Ascending aorta (tissue), 2 donors: ENCODE results near the gene AHCTF1. TPM values are rescaled to one million over a fixed set of nuclear protein-coding genes. Genes with fewer than 3 reads are reported as not detected.
"Not testable (repeated sequence)": the region's sequence is repeated elsewhere in the genome, so short reads cannot be mapped to it uniquely, and the experiment has no call there.

Experiments
- DNase-seq, 2 donors: peaks; one replicate each; pipeline ENCODE4 v3.0.0-alpha.2; 2019; ENCODE audit warnings: low spot score in 2 of 2
- H3K27ac ChIP-seq, 2 donors: fragments of 200-600 bp; sonication (generic); one replicate each; pipeline ENCODE4 v1.5.1; 2016 to 2017; ENCODE audit warnings: mild to moderate bottlenecking in 1 of 2
- H3K27me3 ChIP-seq: fragments of 200-600 bp; sonication (generic); one replicate; pipeline ENCODE4 v1.5.1; 2017
- H3K36me3 ChIP-seq, 2 donors: fragments of 200-600 bp; sonication (generic); one replicate each; pipeline ENCODE4 v1.5.1; 2016
- H3K4me1 ChIP-seq, 2 donors: fragments of 200-600 bp; sonication (generic); one replicate each; pipeline ENCODE4 v1.5.1; 2016 to 2017; ENCODE audit warnings: mild to moderate bottlenecking in 1 of 2
- H3K4me3 ChIP-seq, 2 donors: fragments of 200-600 bp; sonication (generic); one replicate each; pipeline ENCODE4 v1.5.1; 2016 to 2017; ENCODE audit warnings: mild to moderate bottlenecking in 1 of 2
- H3K9me3 ChIP-seq, 2 donors: fragments of 200-600 bp; sonication (generic); one replicate each; pipeline ENCODE4 v1.5.1; 2016
- intact Hi-C: fragments of 100-400 bp; cut with DNase I; formaldehyde crosslinking; loops from one replicate; pipeline ENCODE4 v1.15.1; 2023
- total RNA-seq: library from RNA; depleted of rRNA; stranded (reverse); fragments of >200 nt; gene quantifications from one replicate; pipeline ENCODE4 v1.1.0, GENCODE V29; 2016
- TF ChIP-seq, protein P1 (sequence below), 3 experiments: fragments of 200-600 bp in 2 of 3; fragments of 450-650 bp in 1 of 3; sonication (generic) in 2 of 3; IDR thresholded peaks; one replicate each; pipeline ENCODE4 v1.5.1; 2016 to 2019; ENCODE audit warnings: antibody characterized with exemption in 3 of 3, mild to moderate bottlenecking in 1 of 3, moderate library complexity in 1 of 3

Gene AHCTF1
- total RNA-seq, 1 donor from 2014 or later = 16.5 TPM

DNA sequence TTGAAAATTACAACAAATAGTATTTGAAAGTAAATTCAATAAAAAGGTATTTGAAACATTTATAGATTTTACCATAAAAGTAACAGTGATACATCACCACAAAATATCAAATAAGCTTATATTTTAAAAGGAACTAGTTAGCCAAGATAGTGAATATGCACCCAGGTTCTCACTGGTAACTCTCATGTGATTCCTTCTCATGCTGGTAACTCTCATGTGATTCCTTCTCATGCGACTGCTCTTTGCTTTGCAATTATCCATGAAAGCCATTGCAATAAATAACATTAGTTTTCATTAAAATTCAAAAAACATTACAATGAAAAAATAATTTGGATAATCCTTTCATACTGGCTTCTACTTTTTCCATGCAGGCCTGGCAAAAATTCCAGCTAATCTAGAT is 75.4 kb downstream of the AHCTF1 start:
- Histone ChIP-seq H3K27ac (no peak overlapping the region), H3K4me3 (no peak overlapping the region), H3K9me3 (no peaks in the 10 kb centered on the region), H3K36me3 (peaks cover 75 to 92% of the 10 kb centered on the region in 2 donors), H3K27me3 (no peaks in the 10 kb centered on the region), H3K4me1 (no peaks in the 10 kb centered on the region)
- intact Hi-C loops = no loop called here
- TF ChIP-seq, protein P1, sequence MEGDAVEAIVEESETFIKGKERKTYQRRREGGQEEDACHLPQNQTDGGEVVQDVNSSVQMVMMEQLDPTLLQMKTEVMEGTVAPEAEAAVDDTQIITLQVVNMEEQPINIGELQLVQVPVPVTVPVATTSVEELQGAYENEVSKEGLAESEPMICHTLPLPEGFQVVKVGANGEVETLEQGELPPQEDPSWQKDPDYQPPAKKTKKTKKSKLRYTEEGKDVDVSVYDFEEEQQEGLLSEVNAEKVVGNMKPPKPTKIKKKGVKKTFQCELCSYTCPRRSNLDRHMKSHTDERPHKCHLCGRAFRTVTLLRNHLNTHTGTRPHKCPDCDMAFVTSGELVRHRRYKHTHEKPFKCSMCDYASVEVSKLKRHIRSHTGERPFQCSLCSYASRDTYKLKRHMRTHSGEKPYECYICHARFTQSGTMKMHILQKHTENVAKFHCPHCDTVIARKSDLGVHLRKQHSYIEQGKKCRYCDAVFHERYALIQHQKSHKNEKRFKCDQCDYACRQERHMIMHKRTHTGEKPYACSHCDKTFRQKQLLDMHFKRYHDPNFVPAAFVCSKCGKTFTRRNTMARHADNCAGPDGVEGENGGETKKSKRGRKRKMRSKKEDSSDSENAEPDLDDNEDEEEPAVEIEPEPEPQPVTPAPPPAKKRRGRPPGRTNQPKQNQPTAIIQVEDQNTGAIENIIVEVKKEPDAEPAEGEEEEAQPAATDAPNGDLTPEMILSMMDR (IDR thresholded peaks at IDR 0.05) = no peak
- DNase-seq = no peak

DNA sequence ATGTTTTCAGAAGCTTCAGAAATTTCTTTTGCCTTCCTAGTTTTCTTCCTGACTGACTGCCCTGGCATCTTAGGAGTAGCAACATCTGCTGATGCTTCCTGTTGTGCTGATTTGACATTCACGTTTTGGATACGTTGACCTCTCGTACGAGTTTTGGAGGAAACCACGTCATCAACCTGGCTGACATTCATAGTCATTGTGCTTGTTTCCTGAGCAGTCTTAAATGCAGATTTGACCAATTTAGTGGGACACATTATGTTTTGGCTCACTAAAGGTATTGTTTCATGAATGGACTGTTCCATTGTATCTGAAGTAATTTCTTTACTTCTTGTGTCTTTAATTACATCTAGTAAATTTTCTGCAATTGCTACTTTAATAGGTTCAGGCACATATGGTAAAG is 81.1 kb downstream of the AHCTF1 start:
- intact Hi-C loops, H3K4me1 ChIP-seq, H3K9me3 ChIP-seq, H3K4me3 ChIP-seq, H3K27me3 ChIP-seq, DNase-seq, H3K27ac ChIP-seq: not testable (repeated sequence)
- H3K36me3 ChIP-seq = peaks cover 52 to 86% of the 10 kb centered on the region in 2 donors

DNA sequence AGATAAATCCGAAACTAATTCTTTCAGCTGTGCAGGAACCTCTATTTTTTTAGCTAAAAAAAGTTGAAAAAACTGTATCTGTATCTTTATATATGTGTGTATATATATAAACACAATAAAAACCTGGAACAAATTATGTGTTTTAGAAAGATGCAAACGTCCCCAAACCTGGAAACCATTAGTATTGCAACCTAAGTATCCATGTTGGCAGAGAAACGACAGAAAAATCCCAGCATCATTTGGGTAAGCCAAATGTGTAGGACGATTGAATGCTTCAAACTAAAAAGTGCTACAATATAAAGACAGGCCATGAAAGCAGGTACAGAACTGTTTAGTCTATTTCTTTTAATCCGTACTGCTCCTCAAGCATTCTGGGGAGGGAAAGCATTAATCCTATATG is 87.9 kb downstream of the AHCTF1 start:
- Histone ChIP-seq H3K4me1 (no peaks in the 10 kb centered on the region), H3K27me3 (no peaks in the 10 kb centered on the region), H3K36me3 (peaks cover 28 to 74% of the 10 kb centered on the region in 2 donors), H3K9me3 (no peaks in the 10 kb centered on the region), H3K4me3 (no peak overlapping the region), H3K27ac (no peak overlapping the region)
- intact Hi-C loops = loop anchor here (10.0 kb wide), 1 partner anchor 51 kb away; no protein-coding TSS in a partner anchor
- DNase-seq = no peak
- TF ChIP-seq, protein P1 (IDR thresholded peaks at IDR 0.05) = no peak

DNA sequence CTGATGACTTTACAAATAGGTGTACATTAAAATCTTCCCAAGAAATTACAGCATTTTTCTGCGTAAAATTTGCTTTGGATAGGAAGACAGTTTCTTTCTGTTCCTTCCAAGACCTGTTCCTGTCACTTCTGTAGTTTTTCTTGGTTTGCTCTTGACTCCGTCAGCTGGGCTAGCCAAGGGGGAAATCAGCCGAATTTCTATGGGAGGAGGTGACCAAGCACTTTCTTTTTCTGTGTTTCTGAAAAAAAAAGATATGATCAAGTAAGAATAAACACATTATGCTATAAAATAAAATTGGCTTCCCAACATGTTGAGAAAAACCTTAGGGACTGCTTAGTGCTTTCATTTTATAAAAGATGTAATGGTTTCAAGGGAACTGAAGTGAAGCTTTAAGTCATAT is 91.0 kb downstream of the AHCTF1 start:
- H3K27ac ChIP-seq, H3K4me1 ChIP-seq, H3K4me3 ChIP-seq, H3K27me3 ChIP-seq, H3K9me3 ChIP-seq, DNase-seq: not testable (repeated sequence)
- intact Hi-C loops = loop anchor here (10.0 kb wide), 1 partner anchor 54 kb away; no protein-coding TSS in a partner anchor
- H3K36me3 ChIP-seq = peaks cover 23 to 48% of the 10 kb centered on the region in 2 donors

DNA sequence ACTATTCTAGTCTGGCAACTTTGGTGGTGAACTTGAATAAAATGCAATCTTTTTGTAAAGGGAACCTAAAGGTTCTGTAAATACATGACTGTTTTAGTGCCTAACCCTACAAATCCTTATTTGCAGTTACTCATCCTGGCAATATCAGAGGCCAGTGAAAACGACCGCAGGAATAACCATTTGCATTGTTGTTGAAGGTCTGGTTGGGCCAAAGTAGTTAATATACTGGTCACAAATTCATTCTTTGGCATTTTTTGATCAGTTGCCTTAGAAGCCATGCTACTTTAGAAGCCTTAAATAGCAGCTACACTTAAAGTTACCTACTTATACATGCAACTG is 93.7 kb downstream of the AHCTF1 start:
- Histone ChIP-seq H3K27me3 (no peaks in the 10 kb centered on the region), H3K4me3 (no peak overlapping the region), H3K9me3 (no peaks in the 10 kb centered on the region), H3K27ac (no peak overlapping the region), H3K4me1 (no peaks in the 10 kb centered on the region), H3K36me3 (peaks cover 15 to 22% of the 10 kb centered on the region in 2 donors)
- TF ChIP-seq, protein P1 (IDR thresholded peaks at IDR 0.05) = no peak
- intact Hi-C loops = no loop called here
- DNase-seq = no peak

DNA sequence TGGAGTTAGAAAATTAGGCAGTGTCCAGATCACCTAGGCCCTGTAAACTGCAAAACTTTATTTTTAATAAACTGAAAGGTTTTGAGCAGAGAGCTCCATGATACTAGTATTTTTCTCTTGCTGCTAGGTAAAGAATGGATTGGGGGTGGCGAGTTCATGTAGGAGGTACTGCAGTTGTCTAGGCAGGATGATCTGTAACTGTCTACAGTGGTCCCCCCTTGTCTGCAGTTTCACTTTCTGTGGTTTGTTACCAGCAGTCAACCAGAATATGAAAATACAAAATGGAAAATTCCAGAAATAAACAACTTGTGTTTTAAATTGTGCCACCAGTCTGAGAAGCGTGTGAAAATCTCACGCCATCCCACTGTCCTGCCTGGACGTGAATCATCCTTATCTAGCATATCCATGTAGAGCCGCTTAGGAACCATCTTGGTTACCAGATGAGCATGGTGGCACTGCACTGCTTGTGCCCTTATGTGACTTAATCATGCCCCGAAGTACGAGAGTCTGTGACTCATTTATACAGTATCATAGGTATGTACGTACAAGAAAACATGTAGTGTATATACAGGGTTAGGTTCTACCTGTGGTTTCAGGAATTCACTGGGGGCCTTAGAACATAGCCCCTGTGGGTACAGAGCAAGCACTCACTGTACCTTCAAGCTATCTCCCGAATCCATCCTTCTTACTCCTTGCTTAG is 94.2 kb downstream of the AHCTF1 start:
- H3K36me3 ChIP-seq = peaks cover 10 to 17% of the 10 kb centered on the region in 2 donors
- no peaks in the 10 kb centered on the region for H3K27me3 ChIP-seq
- intact Hi-C loops = no loop called here
- H3K27ac ChIP-seq = no peak overlapping the region
- no peaks in the 10 kb centered on the region for H3K9me3 ChIP-seq
- no peak overlapping the region for H3K4me3 ChIP-seq
- H3K4me1 ChIP-seq = no peaks in the 10 kb centered on the region
- TF ChIP-seq, protein P1 (IDR thresholded peaks at IDR 0.05) = no peak
- DNase-seq = no peak
